PFSK-1 (cell line): Measurements from ENCODE around the gene PLAU.

Experiments used
- POLR2AphosphoS5 ChIP-seq: IDR thresholded peaks from 2 replicates; pipeline ENCODE4 v1.6.1; 2012; ENCODE audit warnings: low read depth, mild to moderate bottlenecking, control low read depth, low read length, moderate library complexity
- SIN3A ChIP-seq: IDR thresholded peaks from 2 replicates; pipeline ENCODE4 v1.6.1; 2012; ENCODE audit warnings: mild to moderate bottlenecking, low read length, moderate library complexity, borderline replicate concordance; ENCODE audit not compliant: insufficient read depth
- TAF1 ChIP-seq: IDR thresholded peaks from 2 replicates; pipeline ENCODE4 v1.6.1; 2012; ENCODE audit warnings: low read length, control low read depth, borderline replicate concordance; ENCODE audit not compliant: insufficient read depth

GRCh38 chr10:73892310-73893030, 18.5 kb upstream of the PLAU start:
- no peak for TF ChIP-seq POLR2AphosphoS5
- no peak for TF ChIP-seq SIN3A
- no peak for TF ChIP-seq TAF1
